K562 (cell line): Measurements from ENCODE around the gene EML3. TPM values are rescaled to one million over a fixed set of nuclear protein-coding genes. Genes with fewer than 3 reads are reported as not detected.

Experiments
- AFF4 ChIP-seq: sonication (generic); formaldehyde crosslinking; IDR thresholded peaks from 2 replicates; pipeline ENCODE4 v1.8.0; 2023; ENCODE audit warnings: mild to moderate bottlenecking, missing genetic modification reagents
- ESRRB ChIP-seq: fragments of 250-450 bp; sonication (Bioruptor Pico); IDR thresholded peaks from 2 replicates; pipeline ENCODE4 v1.5.0; 2020; ENCODE audit warnings: mild to moderate bottlenecking, moderate library complexity, borderline replicate concordance
- GTF2A2 ChIP-seq: IDR thresholded peaks from 2 replicates; pipeline ENCODE4 v1.6.1; 2016; ENCODE audit warnings: mild to moderate bottlenecking, missing genetic modification characterization, missing compliant biosample characterization
- HCFC1 ChIP-seq: IDR thresholded peaks from 2 replicates; pipeline ENCODE4 v1.6.1; 2012; ENCODE audit warnings: low read depth, low read length, improper control_type of control experiment
- HLTF ChIP-seq: fragments of 450-650 bp; IDR thresholded peaks from 2 replicates; pipeline ENCODE4 v1.6.1; 2016
- HMG20A ChIP-seq: fragments of 450-650 bp; formaldehyde crosslinking; conservative IDR thresholded peaks from 2 replicates; pipeline ENCODE4 v1.4.0; 2020; ENCODE audit warnings: mild to moderate bottlenecking, mixed read lengths
- MAX ChIP-seq: sonication (generic); formaldehyde crosslinking; IDR thresholded peaks from 2 replicates; pipeline ENCODE4 v1.9.0; 2022; ENCODE audit warnings: mild to moderate bottlenecking, missing genetic modification reagents
- NFIX ChIP-seq: fragments of 250-450 bp; sonication (Bioruptor Pico); IDR thresholded peaks from 2 replicates; pipeline ENCODE4 v1.4.0; 2020; ENCODE audit warnings: low read depth, mild to moderate bottlenecking, moderate library complexity
- POLR2B ChIP-seq: fragments of 450-650 bp; IDR thresholded peaks from 2 replicates; pipeline ENCODE4 v1.6.1; 2018; ENCODE audit warnings: low read depth; ENCODE audit not compliant: partially characterized antibody
- RAD51 ChIP-seq: fragments of 450-650 bp; IDR thresholded peaks from 2 replicates; pipeline ENCODE4 v1.7.1; 2016; ENCODE audit warnings: low read depth, mild to moderate bottlenecking, borderline replicate concordance
- SMARCB1 ChIP-seq: IDR thresholded peaks from 2 replicates; pipeline ENCODE4 v1.6.1; 2011; ENCODE audit warnings: improper control_type of control experiment, low read depth; ENCODE audit not compliant: insufficient read length
- SRF ChIP-seq, 2 experiments: fragments of 250-450, 450-650 bp in 1 of 2; sonication (Bioruptor Pico) in 1 of 2; sonication (generic) in 1 of 2; formaldehyde crosslinking; IDR thresholded peaks; 2 replicates each; pipeline versions ENCODE4 v1.5.0 to v1.5.1; 2020 to 2022; ENCODE audit warnings: mild to moderate bottlenecking in 1 of 2, missing genetic modification reagents in 1 of 2
- TAF7 ChIP-seq: fragments of 450-650 bp; IDR thresholded peaks from 2 replicates; pipeline ENCODE4 v1.6.1; 2016; ENCODE audit warnings: missing genetic modification characterization, missing compliant biosample characterization
- THAP7 ChIP-seq: fragments of 250-450 bp; sonication (Bioruptor Pico); IDR thresholded peaks from 2 replicates; pipeline ENCODE4 v1.5.0; 2021
- TSHZ1 ChIP-seq: fragments of 250-450 bp; sonication (Bioruptor Pico); IDR thresholded peaks from 2 replicates; pipeline ENCODE4 v1.4.0; 2020; ENCODE audit warnings: mild to moderate bottlenecking, moderate library complexity
- U2AF1 ChIP-seq: fragments of 200-400 bp; formaldehyde crosslinking; optimal IDR thresholded peaks from 2 replicates; pipeline ENCODE3; 2017; ENCODE audit warnings: mild to moderate bottlenecking, low read depth, low read length, moderate library complexity
- ZNF184 ChIP-seq: sonication (generic); formaldehyde crosslinking; IDR thresholded peaks from 2 replicates; pipeline ENCODE4 v1.5.0; 2020; ENCODE audit warnings: missing genetic modification reagents
- ZNF324 ChIP-seq: fragments of 250-450 bp; sonication (Bioruptor Pico); IDR thresholded peaks from 2 replicates; pipeline ENCODE4 v1.4.0; 2020; ENCODE audit warnings: mild to moderate bottlenecking
- ZNF764 ChIP-seq: fragments of 250-450 bp; sonication (Bioruptor Pico); IDR thresholded peaks from 2 replicates; pipeline ENCODE4 v1.4.0; 2020; ENCODE audit warnings: low read depth, mild to moderate bottlenecking, moderate library complexity
- ZSCAN32 ChIP-seq: fragments of 450-650 bp; formaldehyde crosslinking; IDR thresholded peaks from 2 replicates; pipeline ENCODE4 v1.4.0; 2020; ENCODE audit warnings: mild to moderate bottlenecking, moderate library complexity
- polyA plus RNA-seq, 8 experiments: library from polyadenylated mRNA; depleted of rRNA in 4 of 8; stranded (reverse) in 5 of 8; unstranded in 3 of 8; fragments of >200 nt; fragmentation: Nextera tagmentation in 2 of 8; fragmentation: Illumina TruSeq in 1 of 8; extraction: Ambion mirVana in 2 of 8; extraction: Trizol in 1 of 8; gene quantifications; 2 replicates each; pipeline versions ENCODE4 v1.2.1 to v1.2.3, GENCODE V29; 2011 to 2014; ENCODE audit warnings: inconsistent platforms in 1 of 8, missing spikeins in 1 of 8
- total RNA-seq, 7 experiments: library from RNA; depleted of rRNA in 6 of 7; stranded (reverse); fragments of >200 nt in 6 of 7; fragmentation: Illumina TruSeq in 2 of 7; extraction: Trizol in 2 of 7; gene quantifications; 2 replicates each; pipeline versions ENCODE4 v1.2.1 to v1.2.3, GENCODE V29; 2011 to 2021; ENCODE audit warnings: low replicate concordance in 1 of 7

The EML3 gene
- total and polyA plus RNA-seq, 9 of the 15 experiments (the other 6 are each of a cell fraction or from before 2014, with no cell fraction given) = 0.32 to 90.5 (median 26.4) TPM

- no peak for TF ChIP-seq POLR2B
- no peak for TF ChIP-seq RAD51
- no peak for TF ChIP-seq HCFC1
- no peak for TF ChIP-seq ZNF184 (CRISPR knock-in tag)
- peak in 1 of 2 experiments; percentile 72; a peak in 1 of 4 replicates for TF ChIP-seq SRF (CRISPR knock-in tag; IDR thresholded peaks at IDR 0.05)
- TF ChIP-seq U2AF1 = peak; percentile 34
- no peak for TF ChIP-seq MAX (CRISPR knock-in tag)
- no peak for TF ChIP-seq NFIX (CRISPR knock-in tag)
- TF ChIP-seq ZNF764 (CRISPR knock-in tag) = no peak
- no peak for TF ChIP-seq THAP7 (CRISPR knock-in tag)
- TF ChIP-seq ESRRB (CRISPR knock-in tag) = no peak
- TF ChIP-seq GTF2A2 (tag) = no peak
- TF ChIP-seq ZNF324 (CRISPR knock-in tag) = no peak
- no peak for TF ChIP-seq ZSCAN32 (CRISPR knock-in tag)
- TF ChIP-seq SMARCB1 = no peak
- no peak for TF ChIP-seq TSHZ1 (CRISPR knock-in tag)
- no peak for TF ChIP-seq AFF4 (CRISPR knock-in tag)
- TF ChIP-seq TAF7 (tag) = no peak
- no peak for TF ChIP-seq HLTF
- no peak for TF ChIP-seq HMG20A (CRISPR knock-in tag)
Observed at GRCh38 chr11:62612366-62613290, at the start of gene EML3, which contains the start of gene ROM1 (continued).
